Activated naive CD4-positive, alpha-beta T cell treated with anti-CD3 and anti-CD28 coated beads for 36 hours (primary cell): ENCODE measurements around the gene TCTN1. TPM values are rescaled to one million over a fixed set of nuclear protein-coding genes. Genes with fewer than 3 reads are reported as not detected.
A peak's percentile ranks its signal among the peaks of the same experiment; 100 is the strongest.

ENCODE experiments used
- CTCF ChIA-PET: fragments of 350-600 bp; sonication (Branson Sonifier 250); formaldehyde crosslinking; loops from one replicate; lab custom pipeline; 2021; ENCODE audit warnings: antibody characterized with exemption; lab: Charles Lee
- DNase-seq: peaks from one replicate; pipeline ENCODE4 v3.0.0-alpha.2; 2020
- H3K27ac Mint-ChIP-seq: one replicate; pipeline ENCODE4 v1.8.0; 2021; ENCODE audit warnings: mild to moderate bottlenecking, mixed read lengths
- H3K27me3 Mint-ChIP-seq: one replicate; pipeline ENCODE4 v1.8.0; 2021; ENCODE audit warnings: low read depth, mixed read lengths
- H3K36me3 Mint-ChIP-seq: one replicate; pipeline ENCODE4 v1.8.0; 2021; ENCODE audit warnings: low read depth, mixed read lengths
- H3K4me1 Mint-ChIP-seq: one replicate; pipeline ENCODE4 v1.8.0; 2021; ENCODE audit warnings: low read depth, mixed read lengths
- H3K4me3 Mint-ChIP-seq: one replicate; pipeline ENCODE4 v1.8.0; 2021; ENCODE audit warnings: mild to moderate bottlenecking, moderate library complexity, mixed read lengths
- H3K9me3 Mint-ChIP-seq: one replicate; pipeline ENCODE4 v1.8.0; 2021; ENCODE audit warnings: mixed read lengths
- intact Hi-C: fragments of 100-400 bp; cut with micrococcal nuclease; formaldehyde crosslinking; loops from one replicate; pipeline ENCODE4 v1.15.1; 2023
- total RNA-seq, 2 experiments: library from RNA; stranded (reverse); gene quantifications; one replicate each; pipeline ENCODE4 v1.2.3, GENCODE V29; 2021

TCTN1 gene
- total RNA-seq, 2 experiments from 2014 or later: 5.2 to 5.8 TPM

GRCh38 chr12:110670161-110670701 lies 56.3 kb downstream of the TCTN1 start:
- peak overlapping the region; percentile 34 for H3K4me3 Mint-ChIP-seq
- peaks cover 16% of the 10 kb centered on the region for H3K9me3 Mint-ChIP-seq
- peaks cover 11% of the 10 kb centered on the region for H3K36me3 Mint-ChIP-seq
- intact Hi-C loops: loop anchor here (2.0 kb wide), 1 partner anchor 19 kb away; the partner anchor contains the start of gene HVCN1
- DNase-seq: peak; percentile 69
- H3K27me3 Mint-ChIP-seq: no peaks in the 10 kb centered on the region
- CTCF ChIA-PET: interaction anchor here (1.3 kb wide), 1 partner anchor 51 kb away, joined by 3 read pairs; no protein-coding TSS in a partner anchor
- H3K4me1 Mint-ChIP-seq: peaks cover 32% of the 10 kb centered on the region
- H3K27ac Mint-ChIP-seq: peak overlapping the region; percentile 91

GRCh38 chr12:110676171-110676570 lies 62.2 kb downstream of the TCTN1 start:
- Mint-ChIP-seq H3K4me1 (peaks cover 33% of the 10 kb centered on the region), H3K36me3 (peaks cover 5% of the 10 kb centered on the region), H3K4me3 (no peak overlapping the region), H3K9me3 (peaks cover 3% of the 10 kb centered on the region), H3K27me3 (no peaks in the 10 kb centered on the region), H3K27ac (no peak overlapping the region)
- DNase-seq: no peak
- intact Hi-C loops: no loop called here
- CTCF ChIA-PET: interaction anchor here (0.5 kb wide), 1 partner anchor 63 kb away, joined by 3 read pairs; no protein-coding TSS in a partner anchor

GRCh38 chr12:110677206-110677911 lies 63.4 kb downstream of the TCTN1 start:
- H3K27ac Mint-ChIP-seq: no peak overlapping the region
- peaks cover 3% of the 10 kb centered on the region for H3K9me3 Mint-ChIP-seq
- no peaks in the 10 kb centered on the region for H3K27me3 Mint-ChIP-seq
- DNase-seq: no peak
- peaks cover 5% of the 10 kb centered on the region for H3K36me3 Mint-ChIP-seq
- H3K4me3 Mint-ChIP-seq: no peak overlapping the region
- intact Hi-C loops: no loop called here
- peaks cover 30% of the 10 kb centered on the region for H3K4me1 Mint-ChIP-seq
- CTCF ChIA-PET: interaction anchor here (0.7 kb wide), 2 partner anchors 28 to 40 kb away, joined by 3 read pairs; no protein-coding TSS in a partner anchor

GRCh38 chr12:110677982-110678381 lies 64.1 kb downstream of the TCTN1 start:
- Mint-ChIP-seq H3K36me3 (peaks cover 5% of the 10 kb centered on the region), H3K27ac (no peak overlapping the region), H3K4me1 (peaks cover 30% of the 10 kb centered on the region), H3K9me3 (peaks cover 3% of the 10 kb centered on the region), H3K27me3 (no peaks in the 10 kb centered on the region), H3K4me3 (no peak overlapping the region)
- DNase-seq: no peak
- intact Hi-C loops: no loop called here
- CTCF ChIA-PET: interaction anchor here (0.6 to 0.7 kb wide), 3 partner anchors 13 to 40 kb away, joined by 3 to 4 read pairs (median 3); no protein-coding TSS in a partner anchor

- Mint-ChIP-seq H3K4me3 (no peak overlapping the region), H3K27me3 (no peaks in the 10 kb centered on the region), H3K36me3 (peaks cover 5% of the 10 kb centered on the region), H3K4me1 (peaks cover 28% of the 10 kb centered on the region), H3K9me3 (peaks cover 3% of the 10 kb centered on the region), H3K27ac (no peak overlapping the region)
- intact Hi-C loops: no loop called here
- CTCF ChIA-PET: interaction anchor here (0.8 kb wide), 1 partner anchor 18 kb away, joined by 3 read pairs; no protein-coding TSS in a partner anchor
- DNase-seq: no peak
These were observed 65.3 kb downstream of the TCTN1 start for GRCh38 chr12:110679201-110679600.

- intact Hi-C loops: no loop called here
- Mint-ChIP-seq H3K4me3 (no peak overlapping the region), H3K27me3 (no peaks in the 10 kb centered on the region), H3K36me3 (no peaks in the 10 kb centered on the region), H3K4me1 (peaks cover 37% of the 10 kb centered on the region), H3K27ac (no peak overlapping the region), H3K9me3 (no peaks in the 10 kb centered on the region)
- CTCF ChIA-PET: interaction anchor here (0.8 kb wide), 1 partner anchor 18 kb away, joined by 3 read pairs; no protein-coding TSS in a partner anchor
- DNase-seq: no peak
These were observed 66.1 kb downstream of the TCTN1 start for GRCh38 chr12:110680032-110680431.

GRCh38 chr12:110683888-110684287 lies 70.0 kb downstream of the TCTN1 start:
- Mint-ChIP-seq H3K4me1 (peaks cover 34% of the 10 kb centered on the region), H3K9me3 (no peaks in the 10 kb centered on the region), H3K27ac (no peak overlapping the region), H3K36me3 (no peaks in the 10 kb centered on the region), H3K27me3 (no peaks in the 10 kb centered on the region), H3K4me3 (no peak overlapping the region)
- no peak for DNase-seq
- CTCF ChIA-PET: interaction anchor here (0.7 to 0.8 kb wide), 2 partner anchors 14 to 1747 kb away, joined by 3 read pairs; no protein-coding TSS in a partner anchor
- intact Hi-C loops: no loop called here

GRCh38 chr12:110684312-110684836 lies 70.4 kb downstream of the TCTN1 start:
- Mint-ChIP-seq H3K27ac (no peak overlapping the region), H3K4me3 (no peak overlapping the region), H3K27me3 (no peaks in the 10 kb centered on the region), H3K9me3 (no peaks in the 10 kb centered on the region), H3K36me3 (no peaks in the 10 kb centered on the region), H3K4me1 (peaks cover 32% of the 10 kb centered on the region)
- intact Hi-C loops: no loop called here
- CTCF ChIA-PET: interaction anchor here (0.8 kb wide), 1 partner anchor 13 kb away, joined by 3 read pairs; no protein-coding TSS in a partner anchor
- DNase-seq: no peak

- intact Hi-C loops: no loop called here
- CTCF ChIA-PET: no interaction called here
- Mint-ChIP-seq H3K27me3 (no peaks in the 10 kb centered on the region), H3K9me3 (no peaks in the 10 kb centered on the region), H3K4me1 (peaks cover 39% of the 10 kb centered on the region), H3K36me3 (no peaks in the 10 kb centered on the region), H3K27ac (no peak overlapping the region), H3K4me3 (no peak overlapping the region)
- no peak for DNase-seq
These were observed 72.5 kb downstream of the TCTN1 start for GRCh38 chr12:110686294-110686903.

GRCh38 chr12:110687396-110688169 lies 73.7 kb downstream of the TCTN1 start:
- H3K9me3 Mint-ChIP-seq: no peaks in the 10 kb centered on the region
- H3K4me3 Mint-ChIP-seq: no peak overlapping the region
- intact Hi-C loops: loop anchor here (2.0 kb wide), 3 partner anchors 17 to 69 kb away; no protein-coding TSS in a partner anchor
- no peak for DNase-seq
- CTCF ChIA-PET: no interaction called here
- no peaks in the 10 kb centered on the region for H3K27me3 Mint-ChIP-seq
- H3K4me1 Mint-ChIP-seq: peaks cover 40% of the 10 kb centered on the region
- H3K27ac Mint-ChIP-seq: no peak overlapping the region
- H3K36me3 Mint-ChIP-seq: no peaks in the 10 kb centered on the region

GRCh38 chr12:110688446-110689280 lies 74.7 kb downstream of the TCTN1 start, which contains the start of gene HVCN1:
TSS of gene HVCN1 (minus strand) at chr12:110689115. CDS start at chr12:110683245, 5,870 bp downstream.
- CTCF ChIA-PET: interaction anchor here (1.3 kb wide), 1 partner anchor 9 kb away, joined by 3 read pairs; no protein-coding TSS in a partner anchor
- DNase-seq: no peak
- Mint-ChIP-seq H3K27me3 (no peaks in the 10 kb centered on the region), H3K4me3 (peak within 1 kb of the TSS; percentile 80), H3K4me1 (peaks cover 41% of the 10 kb centered on the region), H3K36me3 (no peaks in the 10 kb centered on the region), H3K9me3 (no peaks in the 10 kb centered on the region), H3K27ac (peak within 1 kb of the TSS; percentile 39)
- intact Hi-C loops: loop anchor here (2.0 kb wide), 3 partner anchors 18 to 70 kb away; no protein-coding TSS in a partner anchor
